ENCODE results near the gene TBATA. TPM values are rescaled to one million over a fixed set of nuclear protein-coding genes. Genes with fewer than 3 reads are reported as not detected.
"Not testable (repeated sequence)": the region's sequence is repeated elsewhere in the genome, so short reads cannot be mapped to it uniquely, and the experiment has no call there.

Gene TBATA
- total RNA-seq, 1 donor from 2014 or later, result not detected

DNA sequence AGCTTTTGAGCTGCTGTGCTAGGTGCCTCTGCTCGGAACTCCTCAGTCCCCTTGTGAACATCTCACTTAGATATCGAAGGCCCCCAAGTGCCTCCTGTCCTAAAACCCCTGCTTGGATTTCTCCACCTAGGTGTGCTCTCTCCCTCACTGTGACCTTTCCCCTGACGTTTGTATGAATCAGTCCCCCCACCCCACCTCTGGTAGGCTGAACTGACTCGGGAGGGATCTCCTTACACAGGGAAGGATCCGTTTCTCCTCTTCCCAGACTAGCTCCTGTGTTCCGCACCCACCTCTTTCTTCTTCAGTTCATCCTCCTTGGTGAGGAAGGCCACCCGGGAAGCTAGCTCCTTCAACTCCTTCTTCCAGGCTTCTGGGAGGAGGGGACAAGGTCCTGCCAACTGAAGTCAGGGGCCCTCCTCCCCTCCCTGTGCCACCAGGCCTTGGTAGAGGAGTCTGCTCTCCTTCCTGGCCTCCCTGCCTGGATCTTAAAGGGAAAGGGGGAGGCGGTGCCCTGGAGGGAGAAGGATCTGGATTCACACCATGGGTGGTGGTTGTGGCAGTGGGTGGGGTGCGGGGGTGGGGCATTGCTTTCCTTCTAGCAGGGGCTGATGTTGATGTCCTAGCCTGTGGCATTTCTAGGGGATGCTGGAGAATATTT is 6.8 kb downstream of the TBATA start:
- DNase-seq, result no peak

GRCh38 chr10:70777063-70777875 is 7.9 kb downstream of the TBATA start:
- DNase-seq, result no peak

DNA sequence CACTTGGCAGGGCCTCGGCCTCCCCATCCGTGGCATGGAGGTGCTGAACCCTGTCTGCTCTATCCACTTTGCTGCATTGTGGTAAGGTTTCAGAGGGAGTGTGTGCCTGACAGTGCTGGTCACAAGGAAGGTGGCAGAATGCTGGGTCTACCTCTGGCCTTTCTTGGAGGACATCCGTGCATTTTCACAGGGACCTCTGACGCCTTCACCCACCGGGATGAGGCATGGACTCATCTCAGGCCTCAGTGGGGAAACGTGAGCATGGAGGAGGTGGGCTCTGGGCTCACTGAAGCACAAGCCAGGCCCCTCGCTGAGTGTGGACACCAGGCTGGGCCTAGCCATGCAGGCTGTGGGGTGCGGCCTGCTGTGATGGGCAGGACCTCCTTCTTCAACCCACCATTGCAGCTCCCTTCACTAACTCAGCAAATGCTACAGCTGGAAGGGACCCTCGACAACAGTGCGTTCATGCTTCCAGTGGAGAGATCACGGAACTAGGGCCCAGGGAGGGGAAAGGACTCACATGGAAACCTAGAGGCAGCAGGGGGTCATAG is 8.6 kb downstream of the TBATA start:
- DNase-seq, result no peak

DNA sequence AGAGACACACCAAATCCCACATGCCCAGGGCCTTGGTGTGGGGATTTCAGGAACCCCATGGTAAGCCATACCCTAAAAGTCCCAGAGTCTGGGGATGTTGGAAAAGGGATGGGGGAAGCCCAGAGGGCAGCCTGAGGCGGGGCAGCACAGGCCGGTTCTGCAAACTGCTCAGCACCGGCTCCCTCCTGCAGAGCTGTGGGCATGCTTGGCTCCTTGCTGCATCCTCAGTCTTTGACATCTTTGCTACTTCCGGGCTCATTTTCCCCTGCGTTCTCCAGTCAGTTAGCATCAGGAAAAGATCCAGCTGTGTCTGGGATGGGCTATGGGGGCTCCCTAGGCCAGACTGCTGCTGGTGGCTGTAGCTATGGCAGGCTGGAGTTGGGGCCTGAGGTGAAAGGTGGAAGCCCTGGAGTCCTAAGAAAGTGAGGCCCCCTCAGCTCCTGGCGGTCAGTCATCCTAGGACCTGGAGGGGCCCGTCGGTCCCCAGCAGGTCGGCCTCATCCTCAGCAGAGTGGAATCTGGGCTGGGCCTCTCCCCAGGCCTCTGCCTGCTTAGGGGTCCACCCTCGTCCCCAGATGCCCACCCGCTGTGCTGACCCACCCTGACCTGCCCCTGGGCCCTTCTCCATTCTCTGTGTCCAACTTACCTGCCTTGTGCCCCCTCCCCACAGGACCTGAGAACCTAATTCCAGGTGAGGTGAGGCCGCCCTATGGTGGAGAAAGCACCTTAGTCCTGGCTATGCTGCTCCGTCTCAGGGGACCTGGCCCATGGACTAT is 9.3 kb downstream of the TBATA start:
- DNase-seq, result no peak

DNA sequence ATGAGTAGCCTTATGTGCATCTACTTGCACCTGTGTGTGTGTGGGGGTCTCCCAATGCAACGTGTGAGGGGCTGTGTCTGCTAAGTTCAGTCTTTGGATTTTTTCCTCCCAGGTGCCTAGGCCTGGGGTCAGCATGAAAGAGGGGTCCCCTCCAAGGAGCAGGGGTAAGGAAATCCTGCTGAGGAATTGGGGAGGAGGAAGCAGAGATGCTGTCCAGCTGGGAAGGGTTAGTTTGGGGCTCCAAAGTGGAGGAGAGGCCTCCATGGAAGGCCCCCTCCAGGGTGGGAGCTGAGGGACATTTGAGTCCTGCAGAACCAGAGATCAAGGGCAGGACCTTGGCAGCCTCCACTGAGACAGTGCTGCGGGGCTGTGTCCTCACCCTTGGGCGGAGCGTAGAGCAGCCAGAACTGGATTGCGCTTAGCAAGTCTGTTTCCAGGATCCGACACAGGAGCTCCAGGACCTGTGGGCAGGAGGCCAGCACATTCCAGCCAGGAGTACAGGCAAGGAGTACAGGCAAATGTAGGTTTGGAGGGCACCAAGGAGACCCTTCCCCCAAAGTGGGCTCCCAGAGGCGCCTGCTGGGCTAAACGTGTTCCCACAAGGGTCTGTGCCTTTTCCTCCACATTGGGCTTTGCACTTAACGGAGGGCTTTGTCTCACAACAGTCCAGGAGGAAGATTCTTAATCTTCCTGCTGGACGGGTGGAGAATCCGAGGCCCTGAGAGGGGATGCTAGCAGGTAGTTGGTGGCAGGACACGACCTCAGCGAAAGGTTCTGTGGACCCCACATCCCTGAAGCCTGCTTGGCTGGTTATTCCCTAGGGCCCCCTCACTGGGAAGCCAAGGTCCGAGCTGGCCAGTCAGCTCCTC is 10.1 kb downstream of the TBATA start:
- peak; percentile 21 for DNase-seq

GRCh38 chr10:70773965-70774809 is 11.0 kb downstream of the TBATA start:
- DNase-seq, result no peak

- no peak for DNase-seq
Observed at GRCh38 chr10:70773461-70773860, 11.7 kb downstream of the TBATA start.

DNA sequence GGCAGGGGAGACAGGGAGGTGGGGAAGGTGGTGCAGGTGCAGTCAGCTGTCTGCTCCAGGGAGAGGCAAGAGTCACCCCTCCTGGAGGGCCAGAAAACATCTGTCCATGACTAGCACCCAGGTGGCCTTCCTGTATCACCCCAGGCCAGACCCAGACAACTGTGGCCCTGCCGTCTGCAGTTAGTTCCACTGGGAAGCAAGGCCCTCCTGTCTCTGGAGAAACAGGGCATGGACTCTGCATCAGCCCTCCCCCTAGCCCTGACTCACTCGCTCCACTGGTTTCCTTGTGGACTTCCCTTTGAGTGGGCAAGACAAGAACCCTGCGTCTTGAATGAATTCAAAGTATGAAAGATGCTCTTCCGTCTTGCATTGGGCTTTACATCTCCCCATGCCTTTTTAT is 12.6 kb downstream of the TBATA start:
- no peak for DNase-seq

GRCh38 chr10:70771311-70772194 is 13.6 kb downstream of the TBATA start:
- no peak for DNase-seq

- DNase-seq, result not testable (repeated sequence)
Observed at GRCh38 chr10:70770516-70770915, 14.7 kb downstream of the TBATA start.

GRCh38 chr10:70770001-70770400 is 15.2 kb downstream of the TBATA start:
- no peak for DNase-seq

- DNase-seq, result no peak
Observed at GRCh38 chr10:70769121-70769520, 16.1 kb downstream of the TBATA start.

GRCh38 chr10:70768026-70768685 is 17.0 kb downstream of the TBATA start:
- DNase-seq, result not testable (repeated sequence)

GRCh38 chr10:70765794-70766594 is 19.2 kb downstream of the TBATA start:
- DNase-seq, result no peak

DNA sequence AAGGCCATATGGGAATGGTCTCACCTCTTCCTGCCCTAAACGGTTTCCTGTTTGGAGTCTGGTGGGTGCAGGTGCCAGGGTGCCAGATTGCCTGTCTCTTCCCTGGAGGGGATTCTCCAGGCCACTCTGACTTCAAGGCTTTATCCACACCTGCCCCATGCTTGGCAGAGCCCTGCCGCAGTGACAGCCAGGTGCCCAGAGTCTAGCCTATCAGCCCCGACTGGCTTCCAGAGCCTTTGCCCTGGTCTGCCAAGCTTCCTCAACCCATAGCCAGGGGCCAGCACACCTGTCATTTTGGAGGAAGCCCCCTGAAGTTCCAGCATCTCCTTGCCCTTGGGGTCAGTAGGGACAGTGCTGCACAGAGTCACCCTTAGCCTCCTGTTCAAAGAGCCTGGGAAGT is 21.6 kb downstream of the TBATA start:
- DNase-seq, result no peak

GRCh38 chr10:70762441-70763175 is 22.6 kb downstream of the TBATA start:
- no peak for DNase-seq

- DNase-seq, result no peak
Observed at GRCh38 chr10:70761727-70762350, 23.3 kb downstream of the TBATA start.
